Stimulated activated CD4-positive, alpha-beta T cell treated with anti-CD3 and anti-CD28 coated beads, TNF-alpha, amount 100 ng/mL, for 4 hours (primary cell): Measurements from ENCODE around the gene CHN2.

Source experiments
- DNase-seq, 3 experiments: peaks; one replicate each; pipeline ENCODE4 v3.0.0-alpha.2; 2020; ENCODE audit warnings: low read depth in 3 of 3

CHN2 gene

GRCh38 chr7:29194594-29195427, at the start of gene CHN2:
Gene CHN2 (plus strand): TSS chr7:29194775.
- peak in 2 of 3 experiments; percentile 4 to 9 for DNase-seq

- no peak for DNase-seq
Observed at GRCh38 chr7:29145553-29146056, 49.0 kb upstream of the CHN2 start.

- no peak for DNase-seq
Observed at GRCh38 chr7:29146057-29146706, 48.4 kb upstream of the CHN2 start, which contains the start of gene CPVL. Gene CPVL (minus strand): TSS chr7:29146537. CDS start chr7:29121061, 25,476 bp downstream.

DNA sequence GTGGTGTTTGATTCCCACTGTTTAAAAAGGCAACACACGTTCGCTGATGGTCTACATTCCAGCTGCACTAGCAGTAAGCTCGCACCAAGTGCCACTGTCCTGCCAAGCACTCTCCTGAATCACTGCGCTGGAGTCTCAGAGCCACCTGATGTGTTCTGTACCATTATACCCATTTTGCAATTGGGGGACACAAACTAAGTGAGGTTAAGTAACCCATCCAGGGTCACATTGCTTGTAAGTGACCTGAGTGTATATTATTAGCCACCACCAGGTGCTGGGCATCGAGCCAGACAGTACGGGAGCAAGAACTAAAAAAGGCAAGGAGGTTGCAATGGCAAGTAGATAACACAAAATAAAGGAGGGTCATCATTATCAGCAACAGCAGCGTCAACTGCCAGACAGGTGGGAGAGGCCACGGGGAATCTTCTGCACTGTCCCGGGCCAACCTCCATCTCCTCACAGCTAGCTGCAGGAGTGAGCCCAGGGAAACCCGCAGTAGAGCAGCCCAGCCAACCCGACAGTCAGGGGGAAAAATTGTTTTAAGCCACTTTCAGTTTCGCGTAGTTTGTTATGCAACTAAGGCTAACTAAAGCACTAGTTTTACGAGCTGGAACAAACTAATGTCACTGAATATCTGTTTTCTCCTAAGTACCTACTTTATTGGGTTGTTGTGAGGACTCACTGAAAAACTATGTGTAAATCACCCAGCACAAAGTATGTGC, 47.5 kb upstream of the CHN2 start:
- no peak for DNase-seq

DNA sequence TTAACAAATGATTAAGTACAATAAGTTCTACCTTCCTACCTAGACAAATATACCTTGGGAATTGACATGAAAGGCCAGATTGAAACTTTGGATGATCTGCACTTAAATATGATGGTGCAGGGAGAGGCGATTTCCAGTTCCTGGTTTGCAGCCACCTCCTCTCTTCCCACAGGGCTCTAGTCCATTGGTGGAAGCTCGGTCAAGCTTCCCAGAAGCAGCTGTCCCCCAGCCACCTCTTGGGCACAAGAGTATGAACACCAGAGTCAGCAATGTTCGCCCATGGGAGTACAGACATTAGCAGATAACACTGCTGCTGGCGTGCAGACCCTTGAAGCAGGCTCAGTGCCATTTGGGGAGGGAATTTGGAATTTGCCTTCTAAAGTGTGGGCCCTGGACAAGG, 46.8 kb upstream of the CHN2 start:
- DNase-seq, result no peak

GRCh38 chr7:29149036-29149435, 45.5 kb upstream of the CHN2 start:
- DNase-seq, result no peak

- DNase-seq, result no peak
Observed at GRCh38 chr7:29150856-29151255, 43.7 kb upstream of the CHN2 start.

DNA sequence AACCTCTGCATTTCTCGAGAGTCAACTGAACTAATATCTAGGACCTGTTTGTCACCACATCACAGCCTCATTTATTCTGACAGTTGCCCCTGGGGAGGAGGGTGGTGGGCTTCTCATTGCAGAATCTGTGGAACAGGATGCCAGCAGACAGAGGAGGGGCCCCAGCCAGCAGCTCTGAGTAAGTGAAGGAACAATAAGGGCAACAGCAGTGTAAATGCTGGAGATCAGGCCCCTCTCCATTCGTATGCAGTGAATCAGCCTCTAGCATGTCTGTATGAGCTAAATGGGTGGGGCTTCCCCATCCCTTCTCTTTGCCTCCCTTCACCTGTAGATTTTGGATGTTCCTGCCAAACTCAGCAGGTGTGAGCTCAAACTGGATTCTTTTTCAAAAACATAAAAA, 40.5 kb upstream of the CHN2 start:
- DNase-seq, result no peak

DNA sequence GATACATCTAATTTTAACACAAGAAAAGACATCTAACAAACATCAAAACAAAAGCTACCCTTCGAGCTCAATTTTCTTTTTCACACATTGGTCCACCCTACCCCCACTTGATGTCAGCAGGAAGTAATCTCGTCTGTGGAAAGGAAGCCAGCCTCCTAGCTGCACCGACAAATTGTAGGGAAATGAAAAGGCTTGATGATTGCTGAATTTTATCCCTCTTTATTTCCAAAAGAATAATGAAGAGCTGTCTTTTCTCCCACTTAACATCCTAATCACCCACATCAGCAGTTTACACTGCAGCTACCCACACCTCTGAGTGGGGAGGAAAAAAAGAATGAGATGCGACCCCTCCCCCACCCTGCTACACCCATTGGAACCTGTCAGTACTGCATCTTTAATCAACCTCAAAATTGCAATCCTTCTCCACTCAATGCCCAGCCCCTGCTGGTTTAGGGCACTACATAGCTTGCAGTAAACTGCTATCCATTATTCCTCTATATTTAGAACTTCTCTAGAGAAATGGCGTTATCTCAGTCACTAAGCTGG, 37.6 kb upstream of the CHN2 start:
- no peak for DNase-seq

GRCh38 chr7:29158795-29159423, 35.7 kb upstream of the CHN2 start:
- no peak for DNase-seq

DNA sequence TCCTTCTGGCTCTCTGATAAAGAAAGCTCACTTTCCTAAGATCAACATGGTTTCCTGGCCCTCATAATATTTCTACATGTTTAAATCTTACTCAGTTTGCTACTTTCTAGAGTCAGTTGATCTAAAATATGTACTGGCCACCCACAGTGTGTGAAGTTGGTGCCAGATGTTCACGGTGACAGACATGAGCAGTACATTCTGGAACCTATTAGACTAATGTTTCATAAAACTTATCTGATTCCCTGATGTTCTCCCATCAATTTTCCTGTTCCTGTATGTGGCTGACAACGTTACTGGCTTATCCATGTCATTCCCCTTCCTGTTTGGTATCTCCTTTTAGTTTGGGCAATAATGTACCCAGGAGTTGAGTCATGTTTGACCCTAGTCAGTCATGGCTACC, 34.5 kb upstream of the CHN2 start:
- DNase-seq, result no peak

DNA sequence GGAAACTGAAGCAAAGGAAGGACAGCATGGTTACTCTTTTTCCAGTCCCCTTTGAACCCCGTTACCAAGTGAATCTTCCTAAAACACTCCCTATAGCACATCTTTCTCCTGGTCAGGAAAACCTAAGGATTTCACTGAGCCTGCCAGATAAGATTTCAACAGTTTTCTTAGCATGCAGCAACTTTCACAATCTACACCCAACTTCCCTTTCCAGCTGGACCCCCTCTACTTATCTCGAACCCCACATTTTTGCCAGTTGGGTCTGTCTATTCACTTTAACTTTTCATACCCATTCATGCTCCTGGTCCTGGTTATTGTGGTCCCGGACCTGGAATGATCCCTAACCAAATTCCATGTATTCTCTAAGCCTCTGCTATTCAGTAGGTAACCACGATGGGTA, 33.3 kb upstream of the CHN2 start:
- no peak for DNase-seq

DNA sequence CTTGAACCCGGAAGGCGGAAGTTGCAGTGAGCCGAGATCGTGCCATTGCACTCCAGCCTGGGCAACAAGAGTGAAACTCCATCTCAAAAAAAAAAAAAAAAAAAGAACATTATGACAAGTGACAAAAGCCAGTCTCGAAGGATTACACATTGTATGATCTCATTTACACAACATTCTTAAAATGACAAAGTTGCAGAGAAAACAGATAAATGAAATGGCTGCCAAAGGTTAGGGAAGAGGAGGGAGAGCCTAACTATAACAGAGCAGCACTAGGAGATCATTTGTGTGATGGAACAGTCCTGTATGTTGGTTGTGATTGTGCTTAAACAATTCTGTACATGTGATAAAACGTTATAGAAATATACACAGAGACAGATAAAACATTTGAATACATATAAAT, 32.0 kb upstream of the CHN2 start:
- DNase-seq, result no peak

DNA sequence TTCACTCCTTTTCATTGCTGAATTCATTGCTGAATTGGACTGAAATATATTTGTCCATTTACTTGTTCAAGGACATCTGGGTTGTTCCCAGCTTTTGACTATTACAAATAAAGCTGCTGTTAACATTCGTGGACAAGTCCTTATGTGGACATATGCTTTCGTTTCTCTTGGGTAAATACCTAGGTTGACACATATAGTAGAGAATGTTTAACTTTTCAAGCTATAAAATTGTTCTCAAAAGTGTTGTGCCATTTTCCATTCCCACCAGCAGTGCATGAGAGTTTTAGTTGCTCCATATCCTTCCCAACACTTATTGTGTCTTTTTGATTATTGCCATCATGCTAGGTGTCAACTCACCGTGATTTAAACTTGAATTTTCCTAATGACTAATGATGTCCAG, 30.7 kb upstream of the CHN2 start:
- DNase-seq, result no peak

GRCh38 chr7:29167721-29168120, 26.9 kb upstream of the CHN2 start:
- no peak for DNase-seq

DNA sequence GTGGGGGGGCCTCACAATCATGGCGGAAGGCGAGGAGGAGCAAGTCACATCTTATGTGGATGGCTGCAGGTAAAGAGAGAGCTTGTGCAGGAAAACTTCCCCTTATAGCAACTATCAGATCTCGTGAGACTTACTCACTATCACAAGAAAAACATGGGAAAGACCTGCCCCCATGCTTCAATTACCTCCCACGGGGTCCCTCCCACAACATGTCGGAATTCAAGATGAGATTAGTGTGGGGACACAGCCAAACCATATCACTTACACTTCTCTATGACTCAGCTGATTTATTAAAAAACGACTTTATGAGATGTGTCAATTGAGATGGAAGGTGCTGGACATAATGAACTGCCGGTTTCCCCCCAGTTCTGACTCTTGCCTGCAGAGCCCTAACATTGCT, 23.8 kb upstream of the CHN2 start:
- no peak for DNase-seq

- DNase-seq, result no peak
Observed at GRCh38 chr7:29173458-29173857, 21.1 kb upstream of the CHN2 start.

DNA sequence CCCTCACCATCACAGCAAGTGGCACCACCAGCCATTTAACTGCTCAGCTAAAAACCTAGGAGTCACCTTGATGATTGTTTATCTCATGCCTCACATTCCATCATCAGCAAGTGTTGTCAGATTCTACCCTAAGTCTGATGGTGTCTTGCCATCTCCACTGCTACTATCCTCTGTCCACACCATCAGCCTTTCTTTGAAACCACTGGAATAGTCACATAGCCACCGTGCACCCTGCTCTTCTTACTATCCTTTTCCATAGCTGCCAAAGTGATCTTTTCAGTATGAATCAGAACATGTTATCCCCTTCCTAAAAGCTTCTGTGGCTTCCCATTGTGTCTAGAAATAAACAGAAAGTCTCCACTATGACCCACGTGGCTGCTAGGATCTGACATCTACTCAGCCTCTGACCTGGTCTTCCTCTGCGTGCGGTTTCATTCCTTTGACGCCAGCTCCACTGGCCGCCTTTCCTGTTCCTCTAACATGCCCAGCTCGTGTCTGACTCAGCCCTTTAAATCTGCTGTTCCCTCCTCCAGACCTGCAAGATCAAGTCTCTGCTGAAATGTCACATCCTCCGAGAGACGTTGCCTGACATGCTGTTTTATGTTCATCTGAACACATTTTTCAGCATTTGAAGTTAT, 16.5 kb upstream of the CHN2 start:
- no peak for DNase-seq

DNA sequence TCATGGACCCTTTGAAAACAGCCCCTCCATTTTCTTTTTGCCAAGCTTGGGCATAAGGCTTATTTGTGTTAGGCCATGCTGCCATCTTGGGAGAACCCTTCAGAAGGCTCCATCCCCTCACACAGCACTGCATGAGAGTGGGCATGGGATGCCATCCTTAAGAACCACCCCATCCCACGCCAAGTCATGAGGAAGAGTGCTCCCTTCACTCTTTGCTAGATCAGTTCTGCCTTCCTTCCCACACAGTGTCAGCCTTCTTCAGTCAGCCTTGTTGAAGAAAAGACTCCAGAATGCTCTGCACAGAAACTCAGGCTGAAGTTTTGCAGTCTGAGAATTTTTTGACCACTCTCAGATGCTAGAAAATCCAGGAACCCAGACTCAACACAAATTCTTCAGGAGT, 15.5 kb upstream of the CHN2 start:
- no peak for DNase-seq

DNA sequence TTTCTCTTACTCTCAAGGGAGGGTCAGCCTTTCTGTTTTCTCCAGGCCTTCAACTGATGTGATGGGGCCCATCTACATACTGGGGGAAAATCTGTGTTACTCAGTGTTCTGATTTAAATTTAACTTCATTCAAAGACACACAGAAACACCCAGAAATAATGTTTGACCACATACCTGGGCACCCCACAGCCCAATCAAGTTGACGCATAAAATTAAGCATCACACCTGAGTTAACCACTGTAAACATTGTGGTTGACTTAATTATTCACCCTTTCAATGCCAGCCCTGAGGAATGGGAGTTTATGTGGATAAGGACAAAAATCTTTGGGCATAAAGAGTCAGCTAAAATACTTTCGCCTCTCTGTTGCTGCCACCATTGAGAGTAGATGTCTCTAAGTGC, 10.0 kb upstream of the CHN2 start:
- no peak for DNase-seq

DNA sequence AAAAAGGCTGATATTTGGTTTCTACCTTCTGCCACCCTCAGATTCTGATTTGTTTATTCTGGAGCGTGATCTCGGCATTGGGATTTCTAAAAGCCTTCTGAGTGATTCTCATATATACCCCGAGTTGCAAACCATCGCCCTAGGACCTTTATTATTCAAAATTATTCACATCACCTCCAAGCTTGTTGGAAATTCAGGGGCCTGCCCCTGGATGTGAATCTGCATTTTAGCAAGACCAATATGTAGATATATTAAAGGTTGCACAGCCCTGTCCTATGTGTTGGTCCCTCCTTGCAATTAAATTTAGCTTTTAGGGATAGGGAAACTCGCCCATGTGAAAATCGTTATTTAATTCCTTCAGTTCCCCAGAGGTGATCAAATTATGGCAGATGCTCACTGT, 9.0 kb upstream of the CHN2 start:
- DNase-seq, result no peak
